H7 (cell line): Measurements from ENCODE around the gene PRPF4. TPM values are rescaled to one million over a fixed set of nuclear protein-coding genes. Genes with fewer than 3 reads are reported as not detected.

ENCODE experiments used
- total RNA-seq: library from RNA; depleted of rRNA; stranded (reverse); fragments of >200 nt; shearing (Covaris generic); gene quantifications from 2 replicates; pipeline ENCODE4 v1.2.3, GENCODE V29; 2014; rRNA removed

PRPF4 gene
- total RNA-seq, 1 experiment from 2014 or later: 38.4 TPM

Other genes with a start within 250 kb of the PRPF4 start
- 2.7 and 6.6 TPM in 2 replicates for gene ZFP37, start 218.9 kb upstream of the PRPF4 start, total RNA-seq
- gene SLC31A2, start 124.7 kb upstream of the PRPF4 start, total RNA-seq: 0.41 and 2.3 TPM in 2 replicates
- 12.9 and 15.2 TPM in 2 replicates for gene FKBP15, start 54.4 kb upstream of the PRPF4 start, total RNA-seq
- 21.8 and 26.7 TPM in 2 replicates for gene SLC31A1, start 54.1 kb upstream of the PRPF4 start, total RNA-seq
- 36.0 and 40.8 TPM in 2 replicates for gene CDC26, start 86 bp upstream of the PRPF4 start, total RNA-seq
- 0.78 TPM in 1 of 2 replicates, not detected in the other for gene RNF183, start 27.7 kb downstream of the PRPF4 start, total RNA-seq
- 0.11 and 0.38 TPM in 2 replicates for gene WDR31, start 64.6 kb downstream of the PRPF4 start, total RNA-seq
- gene BSPRY, start 73.9 kb downstream of the PRPF4 start, total RNA-seq: 1.5 and 2.3 TPM in 2 replicates
- gene HDHD3, start 101.3 kb downstream of the PRPF4 start, total RNA-seq: 26.2 and 36.2 TPM in 2 replicates
- 10.9 and 11.6 TPM in 2 replicates for gene ALAD, start 125.6 kb downstream of the PRPF4 start, total RNA-seq
- 61.2 and 61.6 TPM in 2 replicates for gene POLE3, start 135.0 kb downstream of the PRPF4 start, total RNA-seq
- 0.41 and 0.42 TPM in 2 replicates for gene C9orf43, start 135.1 kb downstream of the PRPF4 start, total RNA-seq
- gene RGS3, start 188.1 kb downstream of the PRPF4 start, total RNA-seq: 18.2 and 22.4 TPM in 2 replicates